MM.1S (cell line): Measurements from ENCODE around the gene ZBTB8A.

Experiments used
- CTCF ChIP-seq: fragments of 300-600 bp; sonication (generic); IDR thresholded peaks from 2 replicates; pipeline ENCODE4 v1.5.1; 2016; ENCODE audit warnings: antibody characterized with exemption, low read length, mixed read lengths
- EZH2 ChIP-seq: fragments of 300-600 bp; sonication (generic); optimal IDR thresholded peaks from 2 replicates; pipeline ENCODE3; 2017; ENCODE audit warnings: low read depth, mild to moderate bottlenecking, antibody characterized with exemption, low read length, mixed read lengths

GRCh38 chr1:32549616-32550015, 10.4 kb downstream of the ZBTB8A start:
- TF ChIP-seq CTCF: no peak
- no peak for TF ChIP-seq EZH2
